HG03469 (cell line): Measurements from ENCODE around the gene DNAH17.
"Not testable (repeated sequence)": the region's sequence is repeated elsewhere in the genome, so short reads cannot be mapped to it uniquely, and the experiment has no call there.

Experiments
- ATAC-seq: cut with Tn5 transposase; IDR thresholded peaks from one replicate; pipeline ENCODE4 v1.9.1; 2021; ENCODE audit warnings: mild to moderate bottlenecking, moderate library complexity, moderate number of reproducible peaks; ENCODE audit not compliant: unreplicated experiment

Gene DNAH17

DNA sequence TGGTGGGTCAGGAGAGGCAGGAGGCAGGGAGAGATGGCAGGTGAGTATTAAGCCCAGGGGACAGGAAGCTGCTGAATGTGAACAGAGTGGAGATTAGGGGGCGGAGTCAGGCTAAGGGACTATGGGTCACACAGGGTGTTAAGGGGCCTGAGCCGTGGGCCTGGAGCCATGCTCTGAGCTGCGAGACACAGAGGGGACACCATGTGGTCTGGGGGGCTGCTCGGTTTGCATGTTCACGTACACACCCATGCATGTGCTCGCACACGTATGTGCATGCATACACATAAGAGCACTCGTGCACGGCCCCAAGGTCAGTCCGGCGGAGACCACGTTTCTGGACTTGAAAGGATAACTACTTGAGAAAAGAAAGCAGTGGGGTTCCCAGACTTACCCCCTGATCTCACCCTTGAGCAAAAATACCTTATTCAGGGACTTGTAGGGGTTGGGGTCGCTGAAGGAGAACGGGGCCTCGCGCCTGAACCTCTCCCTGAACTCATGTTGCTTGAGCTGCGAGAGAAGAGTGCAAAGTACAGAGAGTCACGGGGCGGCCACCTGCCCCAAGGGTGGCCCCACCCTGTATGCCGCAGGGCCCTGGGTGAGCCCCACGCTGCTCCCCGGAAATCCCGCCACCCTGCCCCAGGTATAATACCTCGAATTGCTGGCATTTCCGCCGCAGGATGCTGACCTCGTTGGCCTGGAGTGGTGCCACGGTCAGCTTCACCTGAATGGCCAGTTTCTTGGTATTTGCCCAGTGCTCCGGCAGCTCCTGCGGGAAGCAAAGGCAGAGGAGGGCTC is 50.8 kb downstream of the DNAH17 start:
- no peak for ATAC-seq

DNA sequence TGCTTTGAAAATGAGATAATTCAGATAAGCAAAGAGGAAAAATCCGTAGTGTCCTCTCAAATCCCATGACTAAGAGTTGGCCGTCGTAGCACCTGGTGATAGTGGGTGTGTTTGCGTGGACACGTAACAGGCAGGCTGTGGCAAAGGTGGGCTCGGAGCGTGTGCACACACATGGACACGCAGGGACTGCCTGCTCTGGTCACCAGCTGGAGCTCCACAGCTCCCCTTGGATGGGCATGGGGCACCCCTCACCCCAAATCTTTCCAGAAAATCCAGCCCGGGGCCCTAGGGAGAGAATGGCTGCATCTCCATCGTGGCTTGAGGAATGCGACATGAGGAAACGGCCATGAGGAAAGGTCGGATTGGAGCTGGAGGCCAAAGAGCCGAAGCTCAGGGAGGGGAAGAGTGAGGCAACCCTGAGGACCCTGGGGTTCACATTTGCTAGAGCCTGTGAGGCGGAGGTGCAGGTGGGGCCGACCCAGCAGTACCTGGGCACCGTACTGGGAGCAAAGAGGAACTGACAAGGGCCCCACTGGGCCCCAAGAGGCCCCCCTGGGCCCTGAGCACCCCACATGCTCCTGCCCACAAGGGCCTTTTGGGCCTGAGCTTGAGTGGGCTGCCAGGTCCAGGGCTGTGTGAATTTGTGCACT is 51.6 kb downstream of the DNAH17 start:
- ATAC-seq: no peak

DNA sequence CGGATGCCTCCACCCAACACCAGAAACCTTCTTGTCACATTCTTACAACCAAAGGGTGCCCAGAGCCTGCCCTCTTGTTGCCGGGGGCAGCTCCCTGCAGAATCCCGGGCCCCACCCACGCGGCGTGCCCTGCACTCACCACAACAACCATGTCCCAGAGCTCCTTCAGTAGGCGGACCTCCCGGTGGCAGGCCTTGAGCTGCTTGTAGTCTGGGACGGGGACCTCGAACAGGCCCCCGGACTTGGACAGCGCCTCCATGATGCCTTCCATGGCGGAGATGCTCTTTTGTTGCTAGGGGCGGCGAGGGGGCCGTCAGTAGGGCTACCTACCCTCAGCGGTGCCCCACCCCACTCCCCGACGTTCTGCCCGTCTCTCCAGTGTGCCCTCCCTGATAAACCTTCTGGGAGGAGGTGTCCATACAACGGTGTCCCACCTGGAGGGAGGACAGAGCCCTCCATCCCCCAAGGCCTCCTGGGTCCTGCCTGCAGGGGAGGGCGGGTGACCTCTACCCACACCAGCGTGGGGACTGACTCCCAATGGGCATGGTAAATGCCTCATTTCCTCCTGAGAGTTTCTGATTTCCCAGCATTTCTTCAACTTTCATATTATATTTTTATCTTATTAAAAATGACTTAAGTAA is 52.2 kb downstream of the DNAH17 start:
- ATAC-seq: no peak

DNA sequence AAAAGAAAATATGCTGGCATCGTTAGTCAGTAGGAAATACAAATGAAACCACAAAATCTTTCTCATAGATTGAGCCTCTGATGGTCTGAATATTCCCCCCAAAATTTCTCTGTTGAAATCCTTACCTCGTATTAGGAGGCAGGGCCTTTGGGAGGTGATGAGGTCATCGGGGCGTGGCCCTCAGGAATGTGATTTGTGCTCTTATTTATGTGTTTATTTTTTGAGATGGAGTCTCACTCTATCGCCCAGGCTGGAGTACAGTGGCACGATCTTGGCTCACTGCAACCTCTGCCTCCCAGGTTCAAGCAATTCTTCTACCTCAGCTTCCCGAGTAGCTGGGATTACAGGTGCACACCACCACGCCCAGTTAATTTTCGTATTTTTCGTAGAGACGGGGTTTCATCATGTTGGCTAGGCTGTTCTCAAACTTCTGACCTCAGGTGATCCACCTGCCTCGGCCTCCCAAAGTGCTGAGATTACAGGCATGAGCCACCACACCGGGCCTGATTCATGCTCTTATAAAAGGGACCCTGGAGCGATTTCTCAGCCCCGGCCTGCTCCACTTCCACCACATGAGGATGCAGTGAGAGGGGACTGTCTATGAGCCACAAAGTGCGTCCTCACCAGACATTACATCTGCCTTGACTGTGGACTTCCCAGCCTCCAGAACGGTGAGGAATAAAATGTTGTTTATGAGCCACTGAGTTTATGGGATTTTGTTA is 53.1 kb downstream of the DNAH17 start:
- ATAC-seq: no peak

DNA sequence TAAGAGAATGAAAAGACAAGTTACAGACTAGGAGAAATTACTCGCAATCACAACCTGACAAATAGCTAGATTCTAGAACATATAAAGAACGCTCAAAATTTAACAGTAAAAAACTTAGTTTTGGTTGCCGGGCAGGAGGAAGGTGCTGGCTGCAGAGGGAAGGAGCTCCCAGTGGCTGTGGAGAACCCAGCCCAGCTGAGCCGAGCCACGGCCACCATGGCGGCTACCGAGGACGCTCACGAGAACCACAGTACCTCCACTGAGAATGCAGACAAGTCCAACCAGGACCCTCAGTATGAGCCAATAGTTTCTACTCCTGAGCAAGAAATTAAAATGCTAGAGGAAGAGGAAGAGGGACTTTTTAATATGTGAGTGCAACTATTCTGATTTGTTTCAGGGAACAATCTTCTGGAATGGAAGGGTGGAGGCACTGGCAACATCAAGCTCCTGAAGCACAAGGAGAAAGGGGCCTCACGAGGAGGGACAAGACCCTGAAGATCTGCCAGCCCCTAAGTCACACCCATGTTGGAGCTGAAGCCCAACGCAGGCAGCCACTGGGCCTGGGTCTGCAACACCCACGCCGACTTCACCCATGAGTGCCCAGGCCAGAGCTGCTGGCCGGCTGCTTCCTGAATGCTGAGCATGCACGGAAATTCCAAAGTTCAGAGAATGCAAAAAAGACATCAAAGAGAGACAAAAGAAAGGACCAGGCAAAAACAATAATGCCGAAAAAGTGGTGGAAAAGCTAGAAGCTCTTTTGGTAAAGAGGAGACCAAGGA is 55.0 kb downstream of the DNAH17 start:
- ATAC-seq: no peak

DNA sequence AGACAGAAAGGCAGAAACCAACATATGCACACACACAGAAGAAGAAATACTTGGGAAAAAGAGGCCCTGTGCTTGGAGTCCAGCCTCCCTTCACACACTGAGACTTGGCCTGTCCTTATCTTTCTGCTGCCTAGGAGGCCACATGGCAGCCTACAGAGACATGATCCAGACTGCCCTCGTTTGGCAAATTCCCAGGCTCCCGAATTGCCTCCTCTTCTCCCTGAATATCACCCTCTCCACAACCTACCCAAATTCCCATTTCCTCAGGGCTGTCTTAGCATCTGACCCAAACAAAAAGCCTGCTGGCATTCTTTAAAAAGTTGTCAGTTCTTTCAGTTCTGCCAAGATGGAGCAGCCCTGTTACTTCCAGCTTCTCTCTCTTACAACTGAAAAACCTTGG is 59.8 kb downstream of the DNAH17 start:
- ATAC-seq: no peak

DNA sequence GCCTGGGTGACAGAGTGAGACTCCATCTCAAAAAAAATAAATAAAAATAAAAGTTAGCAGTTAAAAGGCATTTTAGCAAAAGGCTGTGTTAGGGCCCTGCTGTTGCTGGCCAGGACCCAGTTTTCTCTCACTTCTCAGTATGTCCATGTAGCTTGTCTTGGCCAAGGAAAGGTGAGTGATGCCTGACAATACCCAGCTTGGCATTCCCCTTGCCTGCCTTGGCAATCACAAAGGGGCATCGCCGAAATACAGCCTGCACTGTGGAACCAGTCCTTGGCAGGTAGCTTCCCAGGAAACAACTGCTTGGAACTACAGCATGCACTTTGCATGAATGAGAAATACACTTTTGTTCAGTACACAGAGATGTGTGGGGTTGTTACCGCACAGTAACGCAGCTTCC is 61.7 kb downstream of the DNAH17 start:
- ATAC-seq: no peak

DNA sequence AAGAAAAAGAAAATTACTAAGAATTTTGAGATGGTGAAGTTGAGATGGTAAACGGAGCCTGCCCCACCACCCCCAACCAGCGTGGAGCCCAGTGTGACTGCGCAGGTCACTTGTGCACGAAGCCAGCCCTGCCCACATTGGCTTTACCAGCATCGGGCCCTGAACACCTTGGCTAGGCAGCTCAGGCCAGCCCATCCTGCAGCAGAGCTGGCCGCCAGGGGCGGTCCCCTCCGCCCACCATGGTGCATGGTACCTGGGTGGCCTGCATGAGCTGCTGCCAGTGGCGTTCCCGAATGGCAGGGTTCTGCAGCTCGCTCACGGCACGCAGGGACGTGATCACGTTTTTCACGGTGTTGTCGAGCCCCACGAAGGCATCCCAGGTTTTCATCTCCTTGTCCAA is 62.7 kb downstream of the DNAH17 start:
- ATAC-seq: no peak

DNA sequence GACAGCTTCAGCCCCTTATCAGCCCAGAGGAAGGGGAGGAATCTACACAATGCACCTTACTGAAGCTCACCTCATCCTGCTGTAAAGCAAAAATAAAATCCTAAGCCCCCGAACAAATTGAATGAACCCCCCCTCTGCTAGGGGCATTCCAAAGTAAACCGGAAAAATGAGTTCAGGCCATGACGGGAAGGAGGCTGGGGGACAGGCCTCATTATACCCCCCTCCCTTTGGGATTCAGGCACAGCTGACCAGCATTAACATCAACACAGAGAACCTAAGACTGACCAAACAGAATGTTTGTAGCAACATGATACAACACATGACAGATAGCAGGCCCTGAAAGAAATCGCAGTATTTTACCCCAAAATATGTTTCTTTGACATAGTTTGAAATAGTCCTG is 64.2 kb downstream of the DNAH17 start:
- no peak for ATAC-seq

DNA sequence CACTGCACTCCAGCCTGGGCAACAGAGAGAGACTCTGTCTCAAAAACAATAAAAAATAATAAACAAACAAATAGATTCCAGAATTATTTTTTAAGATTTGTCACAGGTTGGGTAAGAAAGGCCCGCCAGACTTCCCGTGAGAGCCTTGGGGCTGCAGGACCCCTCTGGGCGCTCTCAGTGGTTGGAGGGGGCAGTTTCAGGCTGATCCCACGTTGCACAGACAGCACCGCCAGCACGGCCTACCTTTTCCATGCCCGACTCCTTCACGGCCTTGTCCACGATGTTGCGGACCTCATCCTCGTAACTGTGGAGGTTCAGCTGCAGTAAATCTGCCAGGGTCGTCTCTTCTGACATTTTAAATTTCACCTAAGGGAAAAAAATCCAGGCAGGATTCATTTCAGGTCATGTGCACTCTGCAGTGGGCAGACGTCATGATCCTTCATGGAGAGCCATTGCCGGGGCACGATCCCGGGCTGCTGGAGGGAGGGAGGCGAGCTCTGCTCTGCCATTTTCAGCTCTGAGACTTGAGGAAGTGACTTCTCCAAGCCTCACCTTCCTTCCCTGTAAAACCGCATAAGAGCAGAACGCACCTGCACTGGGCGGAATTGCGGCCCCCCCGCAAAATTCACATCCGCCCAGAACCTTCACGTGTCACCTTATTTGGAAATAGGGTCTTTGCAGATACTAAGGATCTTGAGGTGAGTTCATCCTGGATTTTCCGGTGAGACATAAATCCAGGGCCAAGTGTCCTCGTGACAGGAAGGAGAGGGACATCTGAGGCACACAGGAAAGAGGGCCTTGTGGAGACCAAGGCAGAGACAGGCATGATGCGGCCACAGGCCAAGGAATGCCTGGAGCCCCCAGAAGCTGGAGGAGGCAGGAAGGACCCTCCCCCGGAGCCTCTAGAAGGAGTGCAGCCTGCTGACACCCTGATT is 66.8 kb downstream of the DNAH17 start:
- ATAC-seq: no peak

DNA sequence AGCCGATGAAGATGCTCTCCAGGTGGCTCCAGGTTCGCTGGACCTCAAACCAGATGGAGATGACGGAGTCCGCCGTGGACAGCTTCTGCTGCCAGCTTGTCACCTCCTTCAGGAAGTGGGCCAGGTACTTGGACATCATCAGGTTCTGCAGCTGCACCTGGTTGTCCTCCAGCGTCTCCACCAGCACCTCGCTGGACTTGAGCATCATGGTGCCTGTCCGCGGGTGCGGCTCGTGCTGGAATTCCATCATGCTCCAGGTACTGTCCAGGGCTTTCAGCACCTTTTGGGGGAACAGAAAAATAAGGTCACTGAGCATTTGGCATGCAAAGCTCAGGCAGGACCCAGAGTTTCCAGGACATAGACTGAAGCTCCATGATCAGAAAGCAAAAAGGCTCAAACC is 69.7 kb downstream of the DNAH17 start:
- no peak for ATAC-seq

DNA sequence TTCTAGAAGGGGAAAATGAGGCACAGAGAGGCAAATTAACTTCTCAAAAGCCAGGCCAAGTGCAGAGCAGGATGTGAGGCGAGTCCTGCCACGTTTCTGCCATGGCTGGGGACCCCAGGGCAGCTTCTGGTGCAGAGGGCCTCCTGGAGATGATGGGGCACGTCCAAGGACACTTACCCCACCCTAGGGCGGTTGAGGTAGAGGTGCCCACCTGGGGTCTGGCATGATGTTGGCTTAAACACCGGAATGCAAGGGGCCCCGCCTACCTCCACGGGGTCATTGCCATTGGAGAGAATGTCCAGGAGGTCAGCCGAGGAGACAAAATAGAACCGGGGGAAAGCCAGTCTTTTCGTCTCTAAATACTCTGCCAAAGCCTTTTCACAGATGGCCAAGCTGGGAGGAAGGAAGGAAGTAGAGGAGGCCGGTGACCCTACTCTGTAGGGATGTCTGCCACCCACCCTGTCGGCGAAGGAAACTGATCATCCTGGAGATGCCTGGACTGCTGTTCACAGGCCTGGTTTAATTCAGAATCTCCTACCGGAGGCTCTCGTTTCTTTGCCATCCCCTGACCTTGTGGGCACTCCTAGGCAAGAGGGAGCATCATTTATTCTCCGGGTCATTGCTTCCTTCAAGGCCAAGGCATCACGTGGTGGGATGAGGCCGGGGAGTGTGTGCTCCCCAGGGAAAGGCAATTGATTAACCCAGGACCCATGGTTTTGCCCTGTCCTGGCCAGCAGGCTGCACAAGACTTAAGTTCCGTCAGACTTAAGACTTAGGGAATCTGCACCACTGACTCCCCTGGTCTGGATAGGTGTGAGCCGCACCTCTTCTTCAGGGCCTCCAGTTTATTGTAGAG is 70.5 kb downstream of the DNAH17 start:
- ATAC-seq: no peak

DNA sequence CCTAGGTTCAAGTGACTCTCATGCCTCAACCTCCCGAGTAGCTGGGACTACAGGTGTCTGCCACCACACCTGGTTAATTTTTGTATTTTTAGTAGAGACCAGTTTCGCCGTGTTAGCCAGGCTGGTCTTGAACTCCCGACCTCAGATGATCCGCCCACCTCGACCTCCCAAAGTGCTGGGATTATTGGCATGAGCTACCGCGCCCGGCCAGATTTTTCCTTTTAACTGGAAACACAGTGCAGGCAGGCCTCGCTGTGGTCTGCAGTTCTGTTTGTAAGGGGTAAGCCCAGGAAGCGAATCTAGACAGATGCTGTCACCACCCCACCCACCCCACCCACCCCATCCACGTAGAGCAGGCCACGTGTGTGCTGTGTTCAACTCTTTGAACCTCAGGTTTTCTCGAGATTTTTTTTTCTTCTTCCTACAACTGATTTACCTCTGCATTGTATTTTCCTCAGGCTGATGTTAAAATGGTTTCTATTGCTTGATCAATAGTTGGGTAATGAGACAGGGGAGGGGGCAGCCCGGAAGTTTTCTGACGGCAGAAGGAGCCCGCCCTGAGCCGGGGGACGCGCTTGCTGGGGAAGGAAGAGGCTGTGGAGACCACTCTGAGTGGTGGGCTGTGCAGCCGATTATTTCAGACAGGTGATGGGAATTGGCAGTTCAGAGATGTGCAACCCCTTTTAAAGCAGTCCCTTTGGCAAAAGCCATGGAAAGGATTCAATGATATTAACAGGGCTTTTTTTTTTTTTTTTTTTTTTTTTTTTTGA is 72.9 kb downstream of the DNAH17 start:
- ATAC-seq: no peak

DNA sequence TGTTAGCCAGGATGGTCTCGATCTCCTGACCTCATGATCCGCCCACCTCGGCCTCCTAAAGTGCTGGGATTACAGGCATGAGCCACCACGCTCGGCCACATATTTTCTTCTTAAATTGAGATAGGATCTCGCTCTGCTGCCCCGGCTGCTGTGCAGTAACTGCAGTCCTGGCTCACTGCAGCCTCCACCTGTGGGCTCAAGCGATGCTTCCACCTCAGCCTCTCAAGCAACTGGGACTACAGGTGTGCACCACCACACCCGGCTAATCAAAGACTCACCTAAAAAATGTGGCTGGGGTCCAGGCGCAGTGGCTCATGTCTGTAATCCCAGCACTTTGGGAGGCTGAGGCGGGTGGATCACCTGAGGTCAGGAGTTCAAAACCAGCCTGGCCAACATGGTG is 73.8 kb downstream of the DNAH17 start:
- not testable (repeated sequence) for ATAC-seq

DNA sequence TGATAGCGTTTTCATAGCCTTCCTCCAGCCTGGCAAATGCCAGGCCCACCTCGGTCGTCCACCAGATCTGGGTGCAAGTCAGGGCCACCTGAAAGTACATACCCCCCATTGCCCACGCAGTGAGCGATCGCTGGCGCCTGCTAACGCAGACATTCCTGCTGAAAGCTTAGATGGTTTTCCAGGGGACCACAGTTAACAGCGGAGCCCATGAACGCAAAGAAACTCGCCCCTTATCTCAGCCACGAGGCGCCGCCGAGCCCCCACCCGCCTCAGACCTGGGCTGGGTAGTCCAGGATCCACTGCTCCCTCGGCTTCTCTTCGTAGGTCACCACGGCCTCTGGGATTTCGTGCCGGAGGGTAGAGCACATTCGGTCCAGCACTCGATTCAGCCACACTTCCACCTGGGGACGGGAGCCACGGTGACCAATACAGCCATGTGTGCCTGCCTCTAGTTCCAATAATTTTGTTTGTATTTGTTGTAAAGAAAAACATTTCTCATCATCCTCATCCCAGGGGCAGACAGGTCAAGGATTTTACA is 74.5 kb downstream of the DNAH17 start:
- ATAC-seq: no peak

DNA sequence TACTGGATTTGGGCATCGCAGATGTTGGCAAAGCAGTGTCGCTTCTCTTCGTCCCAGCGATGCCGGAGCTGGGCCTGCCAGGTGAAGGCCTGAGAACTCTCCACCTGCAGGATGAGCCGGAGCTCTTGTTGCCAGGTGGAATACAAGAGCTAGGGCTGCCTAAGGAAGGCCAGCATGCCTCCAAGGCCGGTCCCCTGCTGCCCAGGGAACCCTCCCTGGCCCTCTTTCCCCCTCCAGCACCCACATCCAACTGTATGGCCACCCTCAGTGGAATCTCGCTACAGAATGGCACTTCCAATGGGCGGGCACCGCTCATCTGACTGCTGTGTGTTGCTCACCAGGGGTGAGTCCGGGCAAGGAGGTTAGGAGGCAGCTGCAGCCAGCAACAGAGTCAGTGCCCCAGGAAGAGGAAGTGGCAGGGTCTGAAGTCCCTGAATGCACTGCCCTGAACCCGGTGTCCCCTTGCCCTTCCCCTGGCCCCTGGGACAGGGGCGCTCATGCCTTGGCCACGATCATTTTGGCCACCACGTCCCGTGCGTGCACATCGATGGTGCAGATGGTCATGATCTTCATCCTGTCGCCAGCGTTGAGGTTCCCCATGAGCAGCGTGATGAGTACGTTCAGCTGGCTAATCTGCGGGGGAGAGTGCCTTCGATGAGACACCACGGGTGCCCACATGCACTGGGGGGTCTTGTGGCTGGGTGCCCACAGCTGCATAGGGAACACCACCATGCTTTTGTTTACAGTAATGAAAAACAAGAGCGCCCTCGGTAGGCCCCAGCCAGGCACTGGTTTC is 75.8 kb downstream of the DNAH17 start:
- no peak for ATAC-seq

DNA sequence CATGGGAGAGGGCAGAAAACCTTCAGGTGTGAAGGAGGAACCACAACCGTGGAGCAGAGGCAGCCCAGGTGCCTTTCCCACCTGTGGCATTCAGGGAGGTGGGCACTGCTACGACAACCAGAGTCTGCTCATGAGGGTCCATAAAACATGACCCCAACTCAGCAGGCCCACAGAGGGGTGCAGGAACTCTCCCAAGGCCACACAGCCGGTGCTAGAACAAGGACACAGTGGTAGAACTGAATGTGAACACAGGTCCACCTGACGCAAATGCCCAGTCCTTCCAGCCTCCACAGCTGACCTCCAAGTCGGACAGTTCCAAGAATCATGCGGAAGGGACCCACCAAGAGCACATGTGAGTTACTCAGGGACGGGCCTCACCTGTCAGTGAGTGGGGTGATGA is 76.4 kb downstream of the DNAH17 start:
- ATAC-seq: no peak
